ENCODE measurements around the gene RTP4.

- TF ChIP-seq, protein P1, sequence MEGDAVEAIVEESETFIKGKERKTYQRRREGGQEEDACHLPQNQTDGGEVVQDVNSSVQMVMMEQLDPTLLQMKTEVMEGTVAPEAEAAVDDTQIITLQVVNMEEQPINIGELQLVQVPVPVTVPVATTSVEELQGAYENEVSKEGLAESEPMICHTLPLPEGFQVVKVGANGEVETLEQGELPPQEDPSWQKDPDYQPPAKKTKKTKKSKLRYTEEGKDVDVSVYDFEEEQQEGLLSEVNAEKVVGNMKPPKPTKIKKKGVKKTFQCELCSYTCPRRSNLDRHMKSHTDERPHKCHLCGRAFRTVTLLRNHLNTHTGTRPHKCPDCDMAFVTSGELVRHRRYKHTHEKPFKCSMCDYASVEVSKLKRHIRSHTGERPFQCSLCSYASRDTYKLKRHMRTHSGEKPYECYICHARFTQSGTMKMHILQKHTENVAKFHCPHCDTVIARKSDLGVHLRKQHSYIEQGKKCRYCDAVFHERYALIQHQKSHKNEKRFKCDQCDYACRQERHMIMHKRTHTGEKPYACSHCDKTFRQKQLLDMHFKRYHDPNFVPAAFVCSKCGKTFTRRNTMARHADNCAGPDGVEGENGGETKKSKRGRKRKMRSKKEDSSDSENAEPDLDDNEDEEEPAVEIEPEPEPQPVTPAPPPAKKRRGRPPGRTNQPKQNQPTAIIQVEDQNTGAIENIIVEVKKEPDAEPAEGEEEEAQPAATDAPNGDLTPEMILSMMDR (IDR thresholded peaks at IDR 0.05): no peak
- no peak for TF ChIP-seq POLR2A (IDR thresholded peaks at IDR 0.05)
These were observed 1.9 kb downstream of the RTP4 start for GRCh38 chr3:187370051-187370450.
